ENCODE measurements around the gene AGR2.

AGR2 gene

DNA sequence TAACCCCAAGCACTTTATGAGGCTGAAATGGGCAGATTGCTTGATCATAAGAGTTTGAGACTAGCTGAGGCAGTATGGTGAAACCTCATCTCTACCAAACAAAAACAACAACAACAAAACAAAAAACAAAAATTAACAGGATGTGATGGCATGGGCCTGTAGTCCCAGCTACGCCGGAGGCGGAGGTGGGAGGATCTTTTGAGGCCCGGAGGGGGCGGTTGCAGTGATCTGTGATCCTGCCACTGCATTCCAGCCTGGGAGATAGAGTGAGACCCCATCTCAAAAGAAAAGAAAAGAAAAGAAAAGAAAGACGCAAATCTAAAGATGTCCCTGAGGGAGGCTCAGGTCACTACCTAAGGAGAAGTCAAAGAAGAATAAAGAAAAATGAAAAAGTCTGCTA lies 35.3 kb upstream of the AGR2 start:
- Histone ChIP-seq H2AFZ (ENCODE audit: low read length) (no peak overlapping the region), H4K20me1 (ENCODE audit: insufficient read depth, low read length) (no peaks in the 10 kb centered on the region)
- TF ChIP-seq EZH2 (IDR thresholded peaks at IDR 0.05; ENCODE audit: borderline replicate concordance, low read length) = no peak
- TF ChIP-seq, protein P1, sequence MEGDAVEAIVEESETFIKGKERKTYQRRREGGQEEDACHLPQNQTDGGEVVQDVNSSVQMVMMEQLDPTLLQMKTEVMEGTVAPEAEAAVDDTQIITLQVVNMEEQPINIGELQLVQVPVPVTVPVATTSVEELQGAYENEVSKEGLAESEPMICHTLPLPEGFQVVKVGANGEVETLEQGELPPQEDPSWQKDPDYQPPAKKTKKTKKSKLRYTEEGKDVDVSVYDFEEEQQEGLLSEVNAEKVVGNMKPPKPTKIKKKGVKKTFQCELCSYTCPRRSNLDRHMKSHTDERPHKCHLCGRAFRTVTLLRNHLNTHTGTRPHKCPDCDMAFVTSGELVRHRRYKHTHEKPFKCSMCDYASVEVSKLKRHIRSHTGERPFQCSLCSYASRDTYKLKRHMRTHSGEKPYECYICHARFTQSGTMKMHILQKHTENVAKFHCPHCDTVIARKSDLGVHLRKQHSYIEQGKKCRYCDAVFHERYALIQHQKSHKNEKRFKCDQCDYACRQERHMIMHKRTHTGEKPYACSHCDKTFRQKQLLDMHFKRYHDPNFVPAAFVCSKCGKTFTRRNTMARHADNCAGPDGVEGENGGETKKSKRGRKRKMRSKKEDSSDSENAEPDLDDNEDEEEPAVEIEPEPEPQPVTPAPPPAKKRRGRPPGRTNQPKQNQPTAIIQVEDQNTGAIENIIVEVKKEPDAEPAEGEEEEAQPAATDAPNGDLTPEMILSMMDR (IDR thresholded peaks at IDR 0.05; ENCODE audit: low read length) = no peak

DNA sequence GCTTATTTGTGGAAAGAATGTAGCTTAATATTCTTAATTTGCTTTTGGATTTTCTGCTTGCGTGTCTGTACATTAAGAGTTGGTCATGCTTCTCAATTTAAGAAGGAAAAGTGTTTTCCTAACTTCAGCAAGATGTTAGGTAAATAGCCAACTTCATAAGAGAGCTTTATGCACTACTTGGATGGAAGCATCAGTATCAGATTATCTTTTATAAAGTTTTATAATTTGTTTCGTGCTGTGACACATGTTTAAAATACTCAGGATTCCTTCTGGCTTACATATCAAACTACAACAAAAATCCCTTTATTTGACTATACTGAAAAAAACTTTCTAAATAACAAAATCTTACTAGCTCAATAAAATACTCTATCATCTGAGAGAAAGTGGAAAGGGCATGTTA lies 34.8 kb upstream of the AGR2 start:
- Histone ChIP-seq H3K9me2 (ENCODE audit: low read depth, low read length) (no peaks in the 10 kb centered on the region), H3K79me2 (ENCODE audit: insufficient read depth, low read length) (no peaks in the 10 kb centered on the region), H3K4me2 (ENCODE audit: low read length) (peak overlapping the region; percentile 23; the same call in 1 of the 2 replicates), H3K9ac (ENCODE audit: low read length) (peak overlapping the region; percentile 1; the same call in 1 of the 2 replicates), H3K36me3 (ENCODE audit: insufficient read depth, low read length) (no peaks in the 10 kb centered on the region), H3F3A (ENCODE audit: insufficient read depth, low read length) (no peaks in the 10 kb centered on the region), H3K9me3 (ENCODE audit: low read length) (no peaks in the 10 kb centered on the region), H3K27ac (ENCODE audit: low read depth, low read length, poor library complexity, severe bottlenecking) (peak overlapping the region; percentile 84), H2AFZ (ENCODE audit: low read length) (no peak overlapping the region), H4K20me1 (ENCODE audit: insufficient read depth, low read length) (no peaks in the 10 kb centered on the region), H3K4me1 (ENCODE audit: insufficient read depth, low read length, severe bottlenecking) (peaks cover 49% of the 10 kb centered on the region), H3K4me3 (ENCODE audit: low read depth, low read length, poor library complexity, severe bottlenecking) (peak overlapping the region; percentile 1), H3K27me3 (ENCODE audit: insufficient read depth, low read length) (no peaks in the 10 kb centered on the region)
- no peak for TF ChIP-seq EZH2 (IDR thresholded peaks at IDR 0.05; ENCODE audit: borderline replicate concordance, low read length)
- TF ChIP-seq, protein P1 (IDR thresholded peaks at IDR 0.05; ENCODE audit: low read length) = no peak

More for the DNA sequence above, 35.3 kb upstream of the AGR2 start:
- Histone ChIP-seq H3K4me2 (ENCODE audit: low read length) (no peak overlapping the region), H3K36me3 (ENCODE audit: insufficient read depth, low read length) (no peaks in the 10 kb centered on the region), H3K27ac (ENCODE audit: low read depth, low read length, poor library complexity, severe bottlenecking) (peak overlapping the region; percentile 84), H3K79me2 (ENCODE audit: insufficient read depth, low read length) (no peaks in the 10 kb centered on the region), H3K4me1 (ENCODE audit: insufficient read depth, low read length, severe bottlenecking) (peaks cover 49% of the 10 kb centered on the region), H3K9ac (ENCODE audit: low read length) (no peak overlapping the region), H3F3A (ENCODE audit: insufficient read depth, low read length) (no peaks in the 10 kb centered on the region), H3K9me3 (ENCODE audit: low read length) (no peaks in the 10 kb centered on the region), H3K27me3 (ENCODE audit: insufficient read depth, low read length) (no peaks in the 10 kb centered on the region), H3K4me3 (ENCODE audit: low read depth, low read length, poor library complexity, severe bottlenecking) (no peak overlapping the region), H3K9me2 (ENCODE audit: low read depth, low read length) (no peaks in the 10 kb centered on the region)

DNA sequence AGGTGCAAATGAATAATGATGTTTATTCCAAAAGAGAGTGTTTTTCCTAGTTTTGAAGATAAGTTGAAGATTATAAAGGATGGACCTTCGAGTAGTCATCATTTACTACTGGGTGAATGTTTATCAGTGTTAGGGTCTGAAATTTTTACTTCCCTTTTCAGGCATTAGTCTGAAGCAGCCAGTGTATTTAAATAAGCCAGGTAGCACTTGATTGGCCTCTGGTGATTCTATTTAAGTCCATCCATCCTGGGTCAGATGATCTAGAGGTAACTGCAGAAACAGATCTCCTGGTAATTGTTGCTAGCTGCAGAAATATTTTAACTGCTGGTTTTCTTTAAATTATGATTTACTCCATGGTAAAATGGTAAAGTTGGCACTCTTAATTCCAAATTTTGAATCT lies 34.1 kb upstream of the AGR2 start:
- no peaks in the 10 kb centered on the region for H3K79me2 ChIP-seq (ENCODE audit: insufficient read depth, low read length)
- peaks cover 57% of the 10 kb centered on the region for H3K4me1 ChIP-seq (ENCODE audit: insufficient read depth, low read length, severe bottlenecking)
- peak overlapping the region; percentile 1 for H3K4me3 ChIP-seq (ENCODE audit: low read depth, low read length, poor library complexity, severe bottlenecking)
- TF ChIP-seq EZH2 (IDR thresholded peaks at IDR 0.05; ENCODE audit: borderline replicate concordance, low read length) = no peak
- TF ChIP-seq, protein P1 (IDR thresholded peaks at IDR 0.05; ENCODE audit: low read length) = no peak
- no peaks in the 10 kb centered on the region for H3K27me3 ChIP-seq (ENCODE audit: insufficient read depth, low read length)
- no peaks in the 10 kb centered on the region for H3K9me2 ChIP-seq (ENCODE audit: low read depth, low read length)
- no peak overlapping the region for H2AFZ ChIP-seq (ENCODE audit: low read length)
- H3F3A ChIP-seq (ENCODE audit: insufficient read depth, low read length) = no peaks in the 10 kb centered on the region
- H3K4me2 ChIP-seq (ENCODE audit: low read length) = peak overlapping the region; percentile 23; the same call in 1 of the 2 replicates
- H3K36me3 ChIP-seq (ENCODE audit: insufficient read depth, low read length) = no peaks in the 10 kb centered on the region
- H3K27ac ChIP-seq (ENCODE audit: low read depth, low read length, poor library complexity, severe bottlenecking) = peak overlapping the region; percentile 84
- H3K9ac ChIP-seq (ENCODE audit: low read length) = peak overlapping the region; percentile 1; the same call in 1 of the 2 replicates
- no peaks in the 10 kb centered on the region for H4K20me1 ChIP-seq (ENCODE audit: insufficient read depth, low read length)
- no peaks in the 10 kb centered on the region for H3K9me3 ChIP-seq (ENCODE audit: low read length)
